Stimulated activated CD8-positive, alpha-beta memory T cell treated with anti-CD3 and anti-CD28 coated beads, Interleukin-4, amount 100 ng/mL, for 48 hours (primary cell): ENCODE results near the gene ASIP.
A peak's percentile ranks its signal among the peaks of the same experiment; 100 is the strongest.

Experiments
- DNase-seq: peaks from one replicate; pipeline ENCODE4 v3.0.0-alpha.2; 2020

Gene ASIP

GRCh38 chr20:34312544-34313217, 71.5 kb downstream of the ASIP start:
- peak; percentile 92 for DNase-seq

GRCh38 chr20:34315236-34315635, 74.0 kb downstream of the ASIP start:
- no peak for DNase-seq

DNA sequence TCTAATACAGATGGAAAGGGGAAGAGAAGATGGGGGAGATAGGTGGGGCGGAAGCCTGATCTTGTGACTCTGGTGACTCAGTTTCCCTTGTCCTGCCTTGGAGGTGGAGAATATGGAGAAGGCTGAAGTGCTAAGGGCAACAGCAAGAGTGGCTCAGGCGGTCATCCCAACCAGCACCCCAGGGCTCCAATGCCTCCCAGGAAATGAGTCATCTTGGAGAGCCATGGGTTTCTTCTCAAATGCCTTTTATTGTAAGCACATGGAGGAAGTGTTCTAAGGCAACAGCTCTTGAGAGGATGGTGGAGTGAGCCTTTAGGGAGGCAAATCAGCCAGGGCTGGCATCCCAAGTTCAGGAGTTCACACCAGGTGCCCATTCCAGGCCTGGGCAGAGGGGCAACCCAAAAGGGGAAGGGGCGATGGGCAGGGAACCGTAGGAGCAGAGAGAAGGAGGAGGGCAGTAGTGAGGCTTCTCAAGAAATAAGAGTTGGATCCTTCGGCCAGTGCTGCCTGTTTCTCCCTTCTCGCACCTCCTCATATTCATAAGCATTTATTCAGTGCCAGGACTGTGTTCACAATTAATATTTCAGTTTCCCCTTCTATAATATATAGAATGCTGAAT, 75.1 kb downstream of the ASIP start:
- no peak for DNase-seq
